ENCODE measurements around the gene MDFIC.

DNA sequence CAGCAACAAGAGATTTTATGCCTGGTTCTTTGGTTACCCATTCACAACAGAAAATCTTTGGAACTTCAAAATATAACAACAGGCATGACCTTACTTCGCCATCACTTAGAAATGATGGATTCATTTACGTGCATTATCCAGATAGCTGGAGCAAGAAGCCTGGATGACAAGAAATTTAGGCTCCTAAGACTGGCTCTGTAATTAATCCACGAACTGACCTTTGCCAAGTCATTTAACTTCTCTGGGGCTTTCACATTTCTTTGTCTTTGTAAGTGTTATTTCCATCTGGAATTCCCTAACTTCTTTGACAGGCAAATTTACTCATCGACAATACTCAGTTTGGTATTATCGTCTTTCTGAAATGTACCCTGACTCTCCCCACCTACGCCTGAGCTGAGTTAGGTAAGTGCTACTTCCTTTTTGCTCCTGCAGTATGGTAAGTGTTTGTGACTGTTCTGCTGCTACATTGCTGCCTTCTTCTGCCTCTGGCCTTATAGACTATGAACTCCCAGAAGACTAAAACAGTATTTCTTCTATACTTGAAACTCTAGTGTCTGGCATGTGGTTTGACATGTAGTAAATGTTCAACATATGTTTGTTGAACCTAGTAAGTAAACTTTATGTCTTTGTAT lies 5.5 kb upstream of the MDFIC start:
- TF ChIP-seq GABPA (IDR thresholded peaks at IDR 0.05 in 1 of 2, conservative IDR thresholded peaks at IDR 0.05 in 1 of 2) (no peak), TAF1 (conservative IDR thresholded peaks at IDR 0.05) (no peak), SP1 (IDR thresholded peaks at IDR 0.05) (no peak), RAD21 (IDR thresholded peaks at IDR 0.05) (no peak), EGR1 (IDR thresholded peaks at IDR 0.05; ENCODE audit: low read depth in 2 of 2) (no peak), RXRA (IDR thresholded peaks at IDR 0.05) (no peak), YY1 (IDR thresholded peaks at IDR 0.05) (no peak), NR2F2 (IDR thresholded peaks at IDR 0.05) (no peak), REST (IDR thresholded peaks at IDR 0.05) (no peak), FOXA1 (IDR thresholded peaks at IDR 0.05) (no peak), ZBTB33 (IDR thresholded peaks at IDR 0.05) (no peak)
- TF ChIP-seq, protein P1, sequence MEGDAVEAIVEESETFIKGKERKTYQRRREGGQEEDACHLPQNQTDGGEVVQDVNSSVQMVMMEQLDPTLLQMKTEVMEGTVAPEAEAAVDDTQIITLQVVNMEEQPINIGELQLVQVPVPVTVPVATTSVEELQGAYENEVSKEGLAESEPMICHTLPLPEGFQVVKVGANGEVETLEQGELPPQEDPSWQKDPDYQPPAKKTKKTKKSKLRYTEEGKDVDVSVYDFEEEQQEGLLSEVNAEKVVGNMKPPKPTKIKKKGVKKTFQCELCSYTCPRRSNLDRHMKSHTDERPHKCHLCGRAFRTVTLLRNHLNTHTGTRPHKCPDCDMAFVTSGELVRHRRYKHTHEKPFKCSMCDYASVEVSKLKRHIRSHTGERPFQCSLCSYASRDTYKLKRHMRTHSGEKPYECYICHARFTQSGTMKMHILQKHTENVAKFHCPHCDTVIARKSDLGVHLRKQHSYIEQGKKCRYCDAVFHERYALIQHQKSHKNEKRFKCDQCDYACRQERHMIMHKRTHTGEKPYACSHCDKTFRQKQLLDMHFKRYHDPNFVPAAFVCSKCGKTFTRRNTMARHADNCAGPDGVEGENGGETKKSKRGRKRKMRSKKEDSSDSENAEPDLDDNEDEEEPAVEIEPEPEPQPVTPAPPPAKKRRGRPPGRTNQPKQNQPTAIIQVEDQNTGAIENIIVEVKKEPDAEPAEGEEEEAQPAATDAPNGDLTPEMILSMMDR (IDR thresholded peaks at IDR 0.05; ENCODE audit: low read depth, low read length, missing input control) = no peak
- TF ChIP-seq, protein P2, sequence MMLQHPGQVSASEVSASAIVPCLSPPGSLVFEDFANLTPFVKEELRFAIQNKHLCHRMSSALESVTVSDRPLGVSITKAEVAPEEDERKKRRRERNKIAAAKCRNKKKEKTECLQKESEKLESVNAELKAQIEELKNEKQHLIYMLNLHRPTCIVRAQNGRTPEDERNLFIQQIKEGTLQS (IDR thresholded peaks at IDR 0.05) = no peak
- TF ChIP-seq, protein P3, sequence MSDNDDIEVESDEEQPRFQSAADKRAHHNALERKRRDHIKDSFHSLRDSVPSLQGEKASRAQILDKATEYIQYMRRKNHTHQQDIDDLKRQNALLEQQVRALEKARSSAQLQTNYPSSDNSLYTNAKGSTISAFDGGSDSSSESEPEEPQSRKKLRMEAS (IDR thresholded peaks at IDR 0.05) = no peak

Data from liver (tissue), 3 donors.